Neural cell (in vitro differentiated cells): ENCODE measurements around the gene TNFRSF14. TPM values are rescaled to one million over a fixed set of nuclear protein-coding genes. Genes with fewer than 3 reads are reported as not detected.

Experiments used
- H2AFZ ChIP-seq: fragments of 200-600, 300-800 bp; sonication (generic), shearing (Covaris generic); 2 replicates; pipeline ENCODE4 v1.6.0; 2014; ENCODE audit warnings: low read depth, mild to moderate bottlenecking, antibody characterized with exemption, low read length, moderate library complexity
- H3F3A ChIP-seq: fragments of 200-600 bp; shearing (Covaris generic); 2 replicates; pipeline ENCODE4 v1.6.1; 2016; ENCODE audit warnings: mild to moderate bottlenecking, moderate library complexity, mixed read lengths, antibody characterized with exemption, low read length; ENCODE audit not compliant: insufficient read depth, poor library complexity, severe bottlenecking
- H3K27ac ChIP-seq: fragments of 200-600, 300-800 bp; sonication (generic), shearing (Covaris generic); 2 replicates; pipeline ENCODE4 v1.5.1; 2014; ENCODE audit warnings: mild to moderate bottlenecking, low read length, moderate library complexity
- H3K27me3 ChIP-seq: fragments of 300-800, 200-600 bp; sonication (generic), shearing (Covaris generic); 2 replicates; pipeline ENCODE4 v1.6.0; 2014; ENCODE audit warnings: mild to moderate bottlenecking, low read depth, low read length, moderate library complexity; ENCODE audit not compliant: insufficient read depth
- H3K36me3 ChIP-seq: fragments of 300-800, 200-600 bp; sonication (generic), shearing (Covaris generic); 2 replicates; pipeline ENCODE4 v1.5.1; 2014; ENCODE audit warnings: mild to moderate bottlenecking, antibody characterized with exemption, low read length, moderate library complexity; ENCODE audit not compliant: insufficient read depth
- H3K4me2 ChIP-seq: fragments of 300-800, 200-600 bp; sonication (generic), shearing (Covaris generic); 2 replicates; pipeline ENCODE4 v1.6.0; 2014; ENCODE audit warnings: mild to moderate bottlenecking, low read length
- H3K4me3 ChIP-seq: fragments of 300-800, 200-600 bp; sonication (generic), shearing (Covaris generic); 2 replicates; pipeline ENCODE4 v1.5.1; 2014; ENCODE audit warnings: mild to moderate bottlenecking, low read length, moderate library complexity
- H3K79me2 ChIP-seq: fragments of 200-600 bp; shearing (Covaris generic); replicated peaks from 2 replicates; pipeline ENCODE4 v1.6.0; 2014; ENCODE audit warnings: mild to moderate bottlenecking, low read length, moderate library complexity; ENCODE audit not compliant: insufficient read depth
- H3K9ac ChIP-seq: fragments of 300-800, 200-600 bp; sonication (generic), shearing (Covaris generic); 2 replicates; pipeline ENCODE4 v1.6.1; 2016; ENCODE audit warnings: mild to moderate bottlenecking, low read length, mixed read lengths
- H3K9me2 ChIP-seq: fragments of 200-600 bp; shearing (Covaris generic); 2 replicates; pipeline ENCODE4 v1.6.1; 2016; ENCODE audit warnings: mild to moderate bottlenecking, low read length, mixed read lengths; ENCODE audit not compliant: insufficient read depth
- H3K9me3 ChIP-seq: fragments of 200-600, 300-800 bp; sonication (generic), shearing (Covaris generic); 2 replicates; pipeline ENCODE4 v1.6.1; 2016; ENCODE audit warnings: mild to moderate bottlenecking, mixed run types, low read length, moderate library complexity, mixed read lengths
- H4K20me1 ChIP-seq: fragments of 200-600 bp; shearing (Covaris generic); 2 replicates; pipeline ENCODE4 v1.6.1; 2016; ENCODE audit warnings: mild to moderate bottlenecking, mixed run types; ENCODE audit not compliant: insufficient read depth
- EP300 ChIP-seq: fragments of 450-650 bp; conservative IDR thresholded peaks from 2 replicates; pipeline ENCODE4 v1.6.1; 2014; ENCODE audit warnings: antibody characterized with exemption, mild to moderate bottlenecking, moderate library complexity; ENCODE audit not compliant: poor library complexity, severe bottlenecking
- EZH2 ChIP-seq: fragments of 200-600, 300-800 bp; shearing (Covaris generic), sonication (generic); IDR thresholded peaks from 2 replicates; pipeline ENCODE4 v1.6.1; 2014; ENCODE audit warnings: antibody characterized with exemption, low read length, borderline replicate concordance, mild to moderate bottlenecking; ENCODE audit not compliant: insufficient read depth, poor library complexity, severe bottlenecking
- MXI1 ChIP-seq: fragments of 450-650 bp; conservative IDR thresholded peaks from 2 replicates; pipeline ENCODE4 v1.6.1; 2014; ENCODE audit warnings: antibody characterized with exemption, mild to moderate bottlenecking; ENCODE audit not compliant: poor library complexity, severe bottlenecking
- POLR2AphosphoS5 ChIP-seq: IDR thresholded peaks from 2 replicates; pipeline ENCODE4 v1.6.1; 2012
- RAD21 ChIP-seq: fragments of 450-650 bp; conservative IDR thresholded peaks from 2 replicates; pipeline ENCODE4 v1.6.1; 2014; ENCODE audit warnings: antibody characterized with exemption, mild to moderate bottlenecking, moderate library complexity
- SMC3 ChIP-seq: fragments of 450-650 bp; conservative IDR thresholded peaks from 2 replicates; pipeline ENCODE4 v1.6.1; 2014; ENCODE audit warnings: antibody characterized with exemption, mild to moderate bottlenecking, moderate library complexity; ENCODE audit not compliant: poor library complexity
- TAF1 ChIP-seq: IDR thresholded peaks from 2 replicates; pipeline ENCODE4 v1.6.1; 2012; ENCODE audit warnings: low read depth
- polyA plus RNA-seq: library from polyadenylated mRNA; depleted of rRNA; stranded (reverse); fragments of >200 nt; gene quantifications from 2 replicates; pipeline ENCODE4 v1.2.3, GENCODE V29; 2014
- TF ChIP-seq, protein P1 (sequence below): fragments of 450-650 bp; IDR thresholded peaks from 2 replicates; pipeline ENCODE4 v1.5.1; 2014; ENCODE audit warnings: antibody characterized with exemption, mild to moderate bottlenecking, moderate library complexity; ENCODE audit not compliant: poor library complexity, severe bottlenecking

The TNFRSF14 gene
- polyA plus RNA-seq, 1 donor from 2014 or later: 1.1 TPM

DNA sequence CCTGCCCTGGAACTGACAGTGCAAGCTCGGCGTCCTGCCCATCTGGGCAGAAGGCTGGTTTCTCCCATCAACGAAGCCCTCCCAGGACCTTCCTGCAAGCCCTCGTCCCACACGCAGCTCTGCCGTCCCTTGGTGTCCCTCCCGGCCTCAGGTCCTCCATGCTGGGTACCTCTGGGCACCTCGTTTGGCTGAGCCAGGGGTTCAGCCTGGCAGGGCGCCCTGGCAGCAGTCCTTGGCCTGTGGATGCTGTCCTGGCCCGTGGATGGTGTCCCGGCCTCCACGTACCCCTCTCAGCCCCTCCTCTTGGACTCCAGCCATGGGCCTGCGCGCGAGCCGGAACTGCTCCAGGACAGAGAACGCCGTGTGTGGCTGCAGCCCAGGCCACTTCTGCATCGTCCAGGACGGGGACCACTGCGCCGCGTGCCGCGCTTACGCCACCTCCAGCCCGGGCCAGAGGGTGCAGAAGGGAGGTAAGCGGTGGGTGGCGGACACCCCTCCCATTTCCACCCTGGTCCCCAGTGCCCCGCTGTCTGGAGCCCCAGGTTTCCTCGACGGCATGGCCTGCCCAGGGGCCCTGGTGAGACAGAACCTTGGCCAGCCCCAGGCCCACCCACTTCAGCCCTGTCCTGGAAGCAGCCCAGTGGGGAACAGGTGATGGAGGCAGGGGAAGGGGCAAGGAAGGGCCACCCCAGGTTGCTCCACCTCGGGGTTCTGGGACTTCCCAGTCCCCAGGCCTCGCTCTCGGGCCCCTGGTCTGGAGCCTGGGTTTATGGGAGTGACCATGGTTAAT is 3.5 kb downstream of the TNFRSF14 start:
- H2AFZ ChIP-seq: no peak overlapping the region
- no peaks in the 10 kb centered on the region for H4K20me1 ChIP-seq
- no peaks in the 10 kb centered on the region for H3K36me3 ChIP-seq
- no peak overlapping the region for H3K27ac ChIP-seq
- TF ChIP-seq RAD21: no peak
- no peak for TF ChIP-seq EZH2
- no peak for TF ChIP-seq SMC3
- TF ChIP-seq TAF1: no peak
- TF ChIP-seq, protein P1, sequence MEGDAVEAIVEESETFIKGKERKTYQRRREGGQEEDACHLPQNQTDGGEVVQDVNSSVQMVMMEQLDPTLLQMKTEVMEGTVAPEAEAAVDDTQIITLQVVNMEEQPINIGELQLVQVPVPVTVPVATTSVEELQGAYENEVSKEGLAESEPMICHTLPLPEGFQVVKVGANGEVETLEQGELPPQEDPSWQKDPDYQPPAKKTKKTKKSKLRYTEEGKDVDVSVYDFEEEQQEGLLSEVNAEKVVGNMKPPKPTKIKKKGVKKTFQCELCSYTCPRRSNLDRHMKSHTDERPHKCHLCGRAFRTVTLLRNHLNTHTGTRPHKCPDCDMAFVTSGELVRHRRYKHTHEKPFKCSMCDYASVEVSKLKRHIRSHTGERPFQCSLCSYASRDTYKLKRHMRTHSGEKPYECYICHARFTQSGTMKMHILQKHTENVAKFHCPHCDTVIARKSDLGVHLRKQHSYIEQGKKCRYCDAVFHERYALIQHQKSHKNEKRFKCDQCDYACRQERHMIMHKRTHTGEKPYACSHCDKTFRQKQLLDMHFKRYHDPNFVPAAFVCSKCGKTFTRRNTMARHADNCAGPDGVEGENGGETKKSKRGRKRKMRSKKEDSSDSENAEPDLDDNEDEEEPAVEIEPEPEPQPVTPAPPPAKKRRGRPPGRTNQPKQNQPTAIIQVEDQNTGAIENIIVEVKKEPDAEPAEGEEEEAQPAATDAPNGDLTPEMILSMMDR: no peak
- TF ChIP-seq MXI1: no peak
- no peaks in the 10 kb centered on the region for H3F3A ChIP-seq
- no peak overlapping the region for H3K9ac ChIP-seq
- H3K4me3 ChIP-seq: no peak overlapping the region
- no peaks in the 10 kb centered on the region for H3K9me2 ChIP-seq
- no peaks in the 10 kb centered on the region for H3K79me2 ChIP-seq
- no peaks in the 10 kb centered on the region for H3K9me3 ChIP-seq
- H3K4me2 ChIP-seq: no peak overlapping the region
- no peaks in the 10 kb centered on the region for H3K27me3 ChIP-seq

DNA sequence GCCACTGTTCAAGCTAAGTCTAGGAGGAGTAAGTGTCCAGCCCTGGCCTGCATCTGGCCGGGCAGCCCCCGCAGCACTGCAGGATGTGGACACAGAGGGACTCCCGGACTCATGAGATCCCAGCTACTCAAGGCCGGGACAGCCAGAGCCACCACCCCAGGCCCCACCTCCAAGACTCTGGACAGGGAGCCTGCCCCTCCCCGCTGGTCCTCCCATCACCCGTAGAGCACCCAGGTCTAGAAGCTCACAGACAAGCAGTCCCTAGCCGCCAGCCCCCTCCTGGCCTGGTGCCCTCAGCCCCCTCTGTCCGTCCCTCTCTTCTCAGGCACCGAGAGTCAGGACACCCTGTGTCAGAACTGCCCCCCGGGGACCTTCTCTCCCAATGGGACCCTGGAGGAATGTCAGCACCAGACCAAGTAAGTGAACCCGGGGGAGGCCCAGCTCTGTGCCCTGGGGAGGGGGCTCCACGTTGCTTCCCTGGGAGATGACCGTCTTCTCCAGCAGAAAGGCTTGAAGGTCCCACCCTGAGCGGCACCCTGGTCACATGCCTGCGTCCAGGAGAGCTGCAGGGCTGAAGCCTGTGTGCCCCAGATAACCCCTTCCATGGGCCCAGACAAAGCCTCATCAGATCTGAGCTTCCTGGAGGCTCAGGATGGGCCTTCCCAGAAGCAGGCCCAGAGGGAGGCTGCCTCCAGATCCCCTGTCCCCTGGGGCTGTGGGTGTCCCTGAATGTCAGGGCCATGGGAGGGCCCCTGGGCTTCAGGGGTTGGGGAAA is 4.3 kb downstream of the TNFRSF14 start:
- H3K9me3 ChIP-seq: no peaks in the 10 kb centered on the region
- no peak overlapping the region for H3K4me2 ChIP-seq
- no peak overlapping the region for H3K9ac ChIP-seq
- no peaks in the 10 kb centered on the region for H3K9me2 ChIP-seq
- TF ChIP-seq POLR2AphosphoS5: no peak
- TF ChIP-seq MXI1: no peak
- TF ChIP-seq EP300: no peak
- TF ChIP-seq, protein P1: no peak
- TF ChIP-seq EZH2: no peak
- no peak for TF ChIP-seq TAF1
- TF ChIP-seq SMC3: no peak
- no peak overlapping the region for H3K27ac ChIP-seq
- no peaks in the 10 kb centered on the region for H3F3A ChIP-seq
- no peak overlapping the region for H3K4me3 ChIP-seq
- H3K27me3 ChIP-seq: no peaks in the 10 kb centered on the region
- no peaks in the 10 kb centered on the region for H4K20me1 ChIP-seq
- H3K36me3 ChIP-seq: no peaks in the 10 kb centered on the region
- no peaks in the 10 kb centered on the region for H3K79me2 ChIP-seq
- no peak overlapping the region for H2AFZ ChIP-seq
